ENCODE measurements around the gene CYGB. TPM values are rescaled to one million over a fixed set of nuclear protein-coding genes. Genes with fewer than 3 reads are reported as not detected.

Gene CYGB
- total and polyA plus RNA-seq, 2 of the 13 experiments (the other 11 are each of a cell fraction or from before 2014, with no cell fraction given), result 18.9 to 27.1 TPM

- TF ChIP-seq, protein P1, sequence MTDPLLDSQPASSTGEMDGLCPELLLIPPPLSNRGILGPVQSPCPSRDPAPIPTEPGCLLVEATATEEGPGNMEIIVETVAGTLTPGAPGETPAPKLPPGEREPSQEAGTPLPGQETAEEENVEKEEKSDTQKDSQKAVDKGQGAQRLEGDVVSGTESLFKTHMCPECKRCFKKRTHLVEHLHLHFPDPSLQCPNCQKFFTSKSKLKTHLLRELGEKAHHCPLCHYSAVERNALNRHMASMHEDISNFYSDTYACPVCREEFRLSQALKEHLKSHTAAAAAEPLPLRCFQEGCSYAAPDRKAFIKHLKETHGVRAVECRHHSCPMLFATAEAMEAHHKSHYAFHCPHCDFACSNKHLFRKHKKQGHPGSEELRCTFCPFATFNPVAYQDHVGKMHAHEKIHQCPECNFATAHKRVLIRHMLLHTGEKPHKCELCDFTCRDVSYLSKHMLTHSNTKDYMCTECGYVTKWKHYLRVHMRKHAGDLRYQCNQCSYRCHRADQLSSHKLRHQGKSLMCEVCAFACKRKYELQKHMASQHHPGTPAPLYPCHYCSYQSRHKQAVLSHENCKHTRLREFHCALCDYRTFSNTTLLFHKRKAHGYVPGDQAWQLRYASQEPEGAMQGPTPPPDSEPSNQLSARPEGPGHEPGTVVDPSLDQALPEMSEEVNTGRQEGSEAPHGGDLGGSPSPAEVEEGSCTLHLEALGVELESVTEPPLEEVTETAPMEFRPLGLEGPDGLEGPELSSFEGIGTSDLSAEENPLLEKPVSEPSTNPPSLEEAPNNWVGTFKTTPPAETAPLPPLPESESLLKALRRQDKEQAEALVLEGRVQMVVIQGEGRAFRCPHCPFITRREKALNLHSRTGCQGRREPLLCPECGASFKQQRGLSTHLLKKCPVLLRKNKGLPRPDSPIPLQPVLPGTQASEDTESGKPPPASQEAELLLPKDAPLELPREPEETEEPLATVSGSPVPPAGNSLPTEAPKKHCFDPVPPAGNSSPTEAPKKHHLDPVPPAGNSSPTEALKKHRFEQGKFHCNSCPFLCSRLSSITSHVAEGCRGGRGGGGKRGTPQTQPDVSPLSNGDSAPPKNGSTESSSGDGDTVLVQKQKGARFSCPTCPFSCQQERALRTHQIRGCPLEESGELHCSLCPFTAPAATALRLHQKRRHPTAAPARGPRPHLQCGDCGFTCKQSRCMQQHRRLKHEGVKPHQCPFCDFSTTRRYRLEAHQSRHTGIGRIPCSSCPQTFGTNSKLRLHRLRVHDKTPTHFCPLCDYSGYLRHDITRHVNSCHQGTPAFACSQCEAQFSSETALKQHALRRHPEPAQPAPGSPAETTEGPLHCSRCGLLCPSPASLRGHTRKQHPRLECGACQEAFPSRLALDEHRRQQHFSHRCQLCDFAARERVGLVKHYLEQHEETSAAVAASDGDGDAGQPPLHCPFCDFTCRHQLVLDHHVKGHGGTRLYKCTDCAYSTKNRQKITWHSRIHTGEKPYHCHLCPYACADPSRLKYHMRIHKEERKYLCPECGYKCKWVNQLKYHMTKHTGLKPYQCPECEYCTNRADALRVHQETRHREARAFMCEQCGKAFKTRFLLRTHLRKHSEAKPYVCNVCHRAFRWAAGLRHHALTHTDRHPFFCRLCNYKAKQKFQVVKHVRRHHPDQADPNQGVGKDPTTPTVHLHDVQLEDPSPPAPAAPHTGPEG (CRISPR knock-in tag; IDR thresholded peaks at IDR 0.05), result no peak
- TF ChIP-seq ZFP36 (IDR thresholded peaks at IDR 0.05; ENCODE audit: borderline replicate concordance, low read depth, low read length, partially characterized antibody) (no peak), SIX1 (CRISPR knock-in tag; IDR thresholded peaks at IDR 0.05; ENCODE audit: borderline replicate concordance) (no peak), BORCS8-MEF2B (CRISPR knock-in tag; IDR thresholded peaks at IDR 0.05) (peak; percentile 43; the same call in 1 of the 2 replicates), ZNF138 (CRISPR knock-in tag; IDR thresholded peaks at IDR 0.05; ENCODE audit: low read depth) (no peak), MNT (IDR thresholded peaks at IDR 0.05) (peak; percentile 81), ZNF776 (CRISPR knock-in tag; IDR thresholded peaks at IDR 0.05) (0 out of 2 replicates have a peak, but pooled peaks have one; percentile 22), SRSF9 (IDR thresholded peaks at IDR 0.05; ENCODE audit: borderline replicate concordance, insufficient read depth, low read depth, low read length, poor library complexity, severe bottlenecking) (no peak), SRY (CRISPR knock-in tag; IDR thresholded peaks at IDR 0.05) (no peak), PPARG (CRISPR knock-in tag; conservative IDR thresholded peaks at IDR 0.05) (no peak; the same call in 1 of the 2 replicates), EZH2 (conservative IDR thresholded peaks at IDR 0.05; ENCODE audit: low read depth, low read length) (peak; percentile 78; the same call in 1 of the 2 replicates), KDM4B (CRISPR knock-in tag; IDR thresholded peaks at IDR 0.05) (peak; percentile 50; the same call in 1 of the 2 replicates), ZNF605 (CRISPR knock-in tag; IDR thresholded peaks at IDR 0.05) (peak; percentile 70; the same call in 1 of the 2 replicates), ZHX1 (CRISPR knock-in tag; IDR thresholded peaks at IDR 0.05; ENCODE audit: low read depth) (no peak)
- TF ChIP-seq, protein P2, sequence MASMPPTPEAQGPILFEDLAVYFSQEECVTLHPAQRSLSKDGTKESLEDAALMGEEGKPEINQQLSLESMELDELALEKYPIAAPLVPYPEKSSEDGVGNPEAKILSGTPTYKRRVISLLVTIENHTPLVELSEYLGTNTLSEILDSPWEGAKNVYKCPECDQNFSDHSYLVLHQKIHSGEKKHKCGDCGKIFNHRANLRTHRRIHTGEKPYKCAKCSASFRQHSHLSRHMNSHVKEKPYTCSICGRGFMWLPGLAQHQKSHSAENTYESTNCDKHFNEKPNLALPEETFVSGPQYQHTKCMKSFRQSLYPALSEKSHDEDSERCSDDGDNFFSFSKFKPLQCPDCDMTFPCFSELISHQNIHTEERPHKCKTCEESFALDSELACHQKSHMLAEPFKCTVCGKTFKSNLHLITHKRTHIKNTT (CRISPR knock-in tag; IDR thresholded peaks at IDR 0.05), result no peak
Measured at GRCh38 chr17:76506408-76507345, 30.8 kb downstream of the CYGB start (continued).
